Measurements from ENCODE around the gene PCDH15.
"Not testable (repeated sequence)": the region's sequence is repeated elsewhere in the genome, so short reads cannot be mapped to it uniquely, and the experiment has no call there.

PCDH15 gene

GRCh38 chr10:53955091-53955490 is 845.9 kb downstream of the PCDH15 start:
- no peak for DNase-seq
- in situ Hi-C loops (cut with HindIII; ENCODE audit: low pct_ligation_motif_present, low pct_unique_long_range_greater_than_20kb, low sequenced_read_pairs), result no loop called here

GRCh38 chr10:53952698-53953630 is 848.1 kb downstream of the PCDH15 start:
- in situ Hi-C loops (cut with HindIII; ENCODE audit: low pct_ligation_motif_present, low pct_unique_long_range_greater_than_20kb, low sequenced_read_pairs), result no loop called here
- no peak for DNase-seq

DNA sequence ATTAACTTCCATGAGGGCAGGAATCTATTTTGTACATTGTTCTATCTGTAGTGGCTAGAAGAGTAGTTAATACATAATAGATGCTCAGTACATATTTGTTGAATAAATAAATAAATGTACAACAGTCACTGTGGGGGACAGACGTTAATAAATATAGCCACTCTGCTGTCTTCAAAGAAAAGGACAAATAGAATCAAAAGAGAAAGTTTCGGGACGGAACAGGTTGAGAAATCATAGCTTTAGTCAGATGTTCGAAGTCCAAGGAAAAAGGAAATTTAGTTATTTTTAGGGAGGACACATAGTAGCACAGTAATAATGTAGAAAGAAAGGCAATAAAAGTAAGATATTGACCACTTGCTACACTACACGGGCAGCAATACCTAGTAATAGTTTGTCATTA is 861.4 kb downstream of the PCDH15 start:
- in situ Hi-C loops (cut with HindIII; ENCODE audit: low pct_ligation_motif_present, low pct_unique_long_range_greater_than_20kb, low sequenced_read_pairs), result no loop called here
- no peak for DNase-seq

- in situ Hi-C loops (cut with HindIII; ENCODE audit: low pct_ligation_motif_present, low pct_unique_long_range_greater_than_20kb, low sequenced_read_pairs), result no loop called here
- no peak for DNase-seq
Measured at GRCh38 chr10:53930648-53931047, 870.4 kb downstream of the PCDH15 start.

DNA sequence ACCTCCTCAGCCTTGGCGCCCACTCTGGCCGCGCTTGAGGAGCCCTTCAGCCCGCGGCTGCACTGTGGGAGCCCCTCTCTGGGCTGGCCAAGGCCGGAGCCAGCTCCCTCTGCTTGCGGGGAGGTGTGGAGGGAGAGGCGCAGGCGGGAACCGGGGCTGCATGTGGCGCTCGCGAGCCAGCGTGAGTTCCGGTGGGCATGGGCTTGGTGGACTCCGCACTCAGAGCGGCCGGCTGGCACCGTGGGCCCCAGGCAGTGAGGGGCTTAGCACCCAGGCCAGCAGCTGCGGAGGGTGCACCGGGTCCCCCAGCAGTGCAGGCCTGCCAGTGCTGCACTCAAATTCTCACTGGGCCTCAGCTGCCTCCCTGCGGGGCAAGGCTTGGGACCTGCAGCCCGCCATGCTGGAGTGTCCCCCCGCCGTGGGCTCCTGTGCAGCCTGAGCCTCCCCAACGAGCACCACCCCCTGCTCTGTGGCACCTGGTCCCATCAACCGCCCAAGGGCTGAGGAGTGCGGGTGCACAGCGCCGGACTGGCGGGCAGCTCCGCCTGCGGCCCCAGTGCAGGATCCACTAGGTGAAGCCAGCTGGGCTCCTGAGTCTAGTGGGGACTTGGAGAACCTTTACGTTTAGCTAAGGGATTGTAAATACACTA is 876.9 kb downstream of the PCDH15 start:
- DNase-seq; in situ Hi-C loops (cut with HindIII; ENCODE audit: low pct_ligation_motif_present, low pct_unique_long_range_greater_than_20kb, low sequenced_read_pairs): not testable (repeated sequence)

- in situ Hi-C loops (cut with HindIII; ENCODE audit: low pct_ligation_motif_present, low pct_unique_long_range_greater_than_20kb, low sequenced_read_pairs), result no loop called here
Measured at GRCh38 chr10:53918755-53919154, 882.3 kb downstream of the PCDH15 start.

DNA sequence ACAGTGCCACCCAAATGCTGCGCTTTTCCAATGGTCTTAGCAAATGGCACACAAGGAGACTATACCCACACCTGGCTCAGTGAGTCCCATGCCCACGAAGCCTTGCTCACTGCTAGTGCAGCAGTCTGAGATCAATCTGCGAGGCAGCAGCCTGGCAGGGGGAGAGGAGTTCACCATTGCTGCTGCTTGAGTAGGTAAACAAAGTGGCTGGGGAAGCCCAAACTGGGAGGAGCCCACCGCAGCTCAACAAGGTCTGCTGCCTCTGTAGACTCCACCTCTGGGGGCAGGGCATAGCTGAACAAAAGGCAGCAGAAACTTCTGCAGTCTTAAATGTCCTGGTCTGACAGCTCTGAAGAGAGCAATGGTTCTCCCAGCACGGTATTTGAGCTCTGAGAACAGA is 891.2 kb downstream of the PCDH15 start:
- DNase-seq, result no peak
- in situ Hi-C loops (cut with HindIII; ENCODE audit: low pct_ligation_motif_present, low pct_unique_long_range_greater_than_20kb, low sequenced_read_pairs), result no loop called here

More at GRCh38 chr10:53918755-53919154, 882.3 kb downstream of the PCDH15 start:
- DNase-seq, result no peak

- in situ Hi-C loops (cut with HindIII; ENCODE audit: low pct_ligation_motif_present, low pct_unique_long_range_greater_than_20kb, low sequenced_read_pairs), result no loop called here
- DNase-seq, result no peak
Measured at GRCh38 chr10:53904506-53905241, 896.4 kb downstream of the PCDH15 start.

- in situ Hi-C loops (cut with HindIII; ENCODE audit: low pct_ligation_motif_present, low pct_unique_long_range_greater_than_20kb, low sequenced_read_pairs), result no loop called here
- no peak for DNase-seq
Measured at GRCh38 chr10:53903756-53904155, 897.3 kb downstream of the PCDH15 start.

- in situ Hi-C loops (cut with HindIII; ENCODE audit: low pct_ligation_motif_present, low pct_unique_long_range_greater_than_20kb, low sequenced_read_pairs), result no loop called here
- DNase-seq, result no peak
Measured at GRCh38 chr10:53899463-53900160, 901.4 kb downstream of the PCDH15 start.

GRCh38 chr10:53898532-53898931 is 902.5 kb downstream of the PCDH15 start:
- no peak for DNase-seq
- in situ Hi-C loops (cut with HindIII; ENCODE audit: low pct_ligation_motif_present, low pct_unique_long_range_greater_than_20kb, low sequenced_read_pairs), result no loop called here

DNA sequence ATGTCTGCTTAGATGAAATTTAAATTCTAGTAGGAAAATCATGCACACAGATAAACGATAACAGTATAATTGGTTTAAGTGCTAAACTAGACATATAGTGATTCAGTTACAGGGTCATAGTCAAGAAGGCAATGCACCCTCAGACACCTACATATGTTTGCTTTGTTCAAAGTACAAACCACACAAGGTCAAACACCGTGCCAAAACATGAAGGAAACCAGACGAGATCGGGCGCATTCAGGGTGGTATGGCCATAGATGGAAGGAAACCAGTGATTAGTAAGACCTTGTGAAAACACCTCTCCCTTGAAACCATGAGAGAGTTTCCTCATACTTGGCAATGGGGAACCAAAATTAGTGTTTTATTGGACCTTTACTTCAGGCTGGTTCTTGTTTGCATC is 906.9 kb downstream of the PCDH15 start:
- no peak for DNase-seq

DNA sequence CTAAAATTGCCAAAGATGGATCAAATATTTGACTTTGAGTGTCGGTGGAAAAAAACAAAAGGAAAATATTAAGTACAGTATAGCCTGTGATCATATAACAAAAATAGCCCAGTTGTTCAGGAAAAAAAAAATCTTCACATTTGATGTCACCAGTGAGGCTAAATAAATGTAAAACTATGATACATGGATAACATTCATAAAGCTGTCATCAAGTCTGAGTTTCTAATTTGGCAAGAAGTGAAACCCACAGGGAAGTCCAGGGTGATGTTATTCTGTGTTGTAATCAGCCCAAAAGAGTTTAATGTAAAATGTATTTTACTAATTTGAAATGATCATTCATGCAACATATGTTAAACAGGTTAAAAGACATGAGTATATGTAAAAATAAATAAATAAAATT is 908.0 kb downstream of the PCDH15 start:
- in situ Hi-C loops (cut with HindIII; ENCODE audit: low pct_ligation_motif_present, low pct_unique_long_range_greater_than_20kb, low sequenced_read_pairs), result no loop called here
- no peak for DNase-seq

More for the DNA sequence above, 906.9 kb downstream of the PCDH15 start:
- in situ Hi-C loops (cut with HindIII; ENCODE audit: low pct_ligation_motif_present, low pct_unique_long_range_greater_than_20kb, low sequenced_read_pairs), result no loop called here

GRCh38 chr10:53886325-53887300 is 914.4 kb downstream of the PCDH15 start:
- DNase-seq, result no peak
- in situ Hi-C loops (cut with HindIII; ENCODE audit: low pct_ligation_motif_present, low pct_unique_long_range_greater_than_20kb, low sequenced_read_pairs), result no loop called here

- in situ Hi-C loops (cut with HindIII; ENCODE audit: low pct_ligation_motif_present, low pct_unique_long_range_greater_than_20kb, low sequenced_read_pairs), result no loop called here
- DNase-seq, result no peak
Measured at GRCh38 chr10:53864846-53865245, 936.2 kb downstream of the PCDH15 start.

DNA sequence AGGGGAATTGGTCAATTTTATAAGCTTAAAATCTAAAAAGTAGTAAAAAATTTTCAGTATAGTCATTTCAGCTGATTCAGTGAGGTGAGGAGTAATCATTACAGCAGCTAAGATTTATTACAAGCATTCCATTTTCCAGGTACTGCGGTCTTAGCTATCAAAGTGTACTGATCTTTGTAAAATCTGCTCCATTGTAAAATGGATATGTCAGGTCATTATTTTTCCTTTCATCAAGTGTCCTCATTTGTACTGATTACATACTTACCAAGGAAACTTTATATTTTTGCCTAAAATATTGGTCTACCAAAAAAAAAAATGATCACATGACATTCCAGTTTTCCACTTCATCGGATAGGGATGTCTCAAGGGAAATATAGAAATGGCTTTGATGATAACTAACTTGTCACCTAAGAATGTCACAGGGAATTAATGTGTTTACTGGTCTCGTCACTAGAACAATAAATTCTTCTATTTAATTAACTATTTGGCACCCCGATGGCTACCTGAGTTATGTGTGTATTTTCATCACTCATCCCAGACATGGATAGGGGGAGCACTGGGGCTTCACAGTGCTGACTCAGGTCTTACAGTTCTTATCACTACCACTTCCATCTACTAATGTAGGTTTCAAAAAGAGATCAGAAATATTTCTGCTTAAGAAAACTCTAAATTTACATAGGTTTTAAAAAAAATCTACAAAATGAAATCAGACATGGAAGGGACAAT is 948.4 kb downstream of the PCDH15 start:
- no peak for DNase-seq
- in situ Hi-C loops (cut with HindIII; ENCODE audit: low pct_ligation_motif_present, low pct_unique_long_range_greater_than_20kb, low sequenced_read_pairs), result no loop called here

GRCh38 chr10:53846809-53847208 is 954.2 kb downstream of the PCDH15 start:
- in situ Hi-C loops (cut with HindIII; ENCODE audit: low pct_ligation_motif_present, low pct_unique_long_range_greater_than_20kb, low sequenced_read_pairs), result no loop called here
- DNase-seq, result peak; percentile 8
